GM19452 (cell line): ENCODE measurements around the gene IGF1R.
A peak's percentile ranks its signal among the peaks of the same experiment; 100 is the strongest.

Experiments used
- ATAC-seq: cut with Tn5 transposase; IDR thresholded peaks from one replicate; pipeline ENCODE4 v1.9.1; 2021; ENCODE audit not compliant: unreplicated experiment

Gene IGF1R

DNA sequence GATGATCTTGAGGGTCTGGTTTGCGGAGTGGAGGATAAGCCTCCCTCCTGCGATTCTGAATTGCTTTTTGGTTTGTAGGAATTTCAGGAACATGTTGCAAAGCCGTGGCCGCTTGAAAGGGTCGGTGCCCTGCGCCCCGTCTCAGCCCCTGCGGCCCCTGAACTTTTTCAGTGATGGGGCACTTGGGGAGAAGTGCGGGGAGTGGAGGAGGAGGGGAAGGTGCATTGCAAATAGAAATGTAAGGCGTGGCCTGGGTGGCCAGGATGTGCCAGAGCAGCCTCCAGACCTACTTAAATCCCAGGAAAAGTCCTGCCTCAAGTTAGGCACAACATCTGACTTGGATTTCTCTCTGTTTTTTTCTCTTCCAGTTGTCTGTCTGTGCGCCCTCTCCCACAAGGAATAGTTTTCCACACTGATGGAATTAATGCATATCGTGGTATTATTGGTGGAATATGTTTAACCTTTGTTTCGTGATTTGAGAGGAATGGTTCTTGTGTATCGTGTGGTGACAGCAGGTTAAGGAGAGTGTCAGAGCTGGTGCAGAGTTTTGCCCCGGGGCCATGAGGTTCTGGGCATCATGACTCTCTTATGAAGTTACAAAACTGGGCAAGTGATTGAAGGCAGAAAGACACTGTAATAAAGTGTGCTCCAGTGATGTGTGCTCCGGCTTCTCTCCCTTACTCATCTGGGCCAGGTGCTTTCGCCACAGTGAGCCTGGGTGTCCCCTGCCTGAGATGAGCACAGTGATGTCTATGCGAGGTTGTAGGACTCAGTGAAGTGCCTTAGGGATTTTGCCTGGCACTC is 205.5 kb downstream of the IGF1R start:
- ATAC-seq: no peak

DNA sequence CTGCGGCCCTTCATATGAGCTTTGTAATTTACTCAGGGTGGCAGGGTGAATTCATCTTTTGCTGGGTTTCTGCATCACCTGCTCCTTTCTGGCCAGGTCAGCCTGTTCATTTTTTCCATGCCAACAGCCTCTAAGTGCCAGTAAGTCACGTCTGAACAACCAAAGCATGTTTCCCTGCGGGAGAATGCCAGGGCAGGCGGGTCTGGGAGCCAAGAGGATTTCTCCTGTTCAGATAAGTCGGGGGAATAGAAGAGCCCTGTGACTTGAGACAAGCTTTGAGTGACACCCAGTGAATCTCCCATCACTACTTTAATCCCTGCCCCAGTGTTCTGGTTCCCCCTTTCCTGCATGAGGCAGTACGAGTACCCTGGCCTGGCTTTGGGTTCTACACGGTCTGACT is 206.2 kb downstream of the IGF1R start:
- no peak for ATAC-seq

DNA sequence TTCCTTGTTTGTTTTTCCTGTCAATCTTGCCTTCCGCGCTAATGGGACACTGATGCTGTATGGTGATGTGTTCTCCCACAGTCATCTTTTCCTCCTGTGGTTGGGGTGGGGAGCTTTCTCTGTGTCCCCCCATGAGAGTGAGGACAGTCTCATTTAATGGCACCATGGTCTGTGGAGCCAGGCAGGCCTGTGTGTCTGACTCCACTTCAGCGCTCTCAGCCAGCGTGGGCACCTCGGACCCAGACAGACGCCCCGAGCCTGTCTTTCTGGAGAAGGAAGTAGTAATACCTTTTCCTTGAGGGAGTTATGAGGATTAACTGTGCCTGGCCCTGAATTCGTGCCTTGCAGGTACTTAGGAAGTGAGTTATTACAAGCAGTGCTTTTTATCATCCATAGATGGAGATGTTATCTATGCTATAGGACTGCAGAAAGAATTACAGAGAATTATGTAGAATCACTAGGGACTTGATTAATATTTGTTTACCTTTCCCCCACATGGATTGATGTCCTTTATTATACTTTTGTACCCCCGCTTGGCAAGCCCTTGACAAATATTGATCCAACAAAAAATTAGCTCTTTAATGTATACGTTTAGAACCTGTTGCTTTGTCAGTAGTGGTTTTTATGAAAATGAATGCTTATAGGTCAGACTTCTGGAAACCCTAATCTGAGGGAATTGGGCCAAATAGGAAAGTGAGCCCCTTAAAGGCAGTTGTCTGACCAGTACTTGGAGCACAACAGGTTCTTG is 206.9 kb downstream of the IGF1R start:
- no peak for ATAC-seq

DNA sequence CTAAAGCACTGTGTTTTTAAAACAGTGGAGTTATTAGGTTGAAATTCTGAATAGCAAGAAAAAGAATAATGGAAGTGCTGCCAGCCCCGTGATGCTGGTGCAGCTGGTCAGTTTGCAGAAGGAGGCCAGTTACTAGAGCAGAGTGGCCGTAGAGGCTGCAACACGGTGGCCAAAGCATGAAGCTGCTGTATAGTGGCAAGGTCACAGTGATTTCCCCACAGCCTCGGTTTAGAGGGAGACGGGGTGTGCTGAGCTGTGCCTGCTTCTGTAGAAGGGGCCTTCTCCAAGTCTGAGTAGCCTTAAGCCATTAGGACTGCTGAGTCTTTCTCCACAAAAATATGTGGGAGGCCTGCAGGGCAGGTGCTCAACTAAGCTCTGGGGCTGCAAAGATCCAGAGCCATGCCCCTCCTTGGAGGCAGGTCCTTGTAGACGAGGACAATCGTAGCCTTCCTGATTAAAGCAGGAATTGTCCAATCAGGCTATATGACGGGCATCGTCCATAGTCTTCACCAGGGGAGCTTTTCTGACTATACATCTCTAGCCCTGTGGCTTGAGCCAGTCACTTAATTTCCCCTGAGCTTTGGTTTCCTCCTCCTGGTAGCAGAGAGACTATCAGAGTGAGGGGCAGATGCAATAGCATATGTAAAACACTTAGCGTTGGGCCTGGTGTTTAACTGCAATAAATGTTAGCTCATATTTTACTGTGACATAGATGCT is 207.6 kb downstream of the IGF1R start:
- no peak for ATAC-seq

DNA sequence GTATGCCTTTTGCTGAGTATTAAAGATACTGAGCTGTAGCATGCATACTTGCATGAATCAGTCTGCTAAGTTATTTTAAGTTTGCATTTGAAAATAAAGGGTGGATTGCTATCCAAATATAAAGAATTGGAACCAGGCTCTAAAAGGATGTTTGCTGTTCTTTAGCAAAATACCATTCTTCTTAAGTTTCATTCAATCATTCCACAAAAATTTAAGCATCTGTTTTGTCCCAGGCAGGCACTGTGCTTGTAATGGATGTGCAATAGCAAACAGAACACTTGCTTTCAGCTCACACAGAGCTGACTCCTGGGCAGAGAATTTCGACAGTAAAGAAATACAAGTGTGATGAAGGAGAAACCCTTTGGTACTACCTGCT is 208.2 kb downstream of the IGF1R start:
- no peak for ATAC-seq

DNA sequence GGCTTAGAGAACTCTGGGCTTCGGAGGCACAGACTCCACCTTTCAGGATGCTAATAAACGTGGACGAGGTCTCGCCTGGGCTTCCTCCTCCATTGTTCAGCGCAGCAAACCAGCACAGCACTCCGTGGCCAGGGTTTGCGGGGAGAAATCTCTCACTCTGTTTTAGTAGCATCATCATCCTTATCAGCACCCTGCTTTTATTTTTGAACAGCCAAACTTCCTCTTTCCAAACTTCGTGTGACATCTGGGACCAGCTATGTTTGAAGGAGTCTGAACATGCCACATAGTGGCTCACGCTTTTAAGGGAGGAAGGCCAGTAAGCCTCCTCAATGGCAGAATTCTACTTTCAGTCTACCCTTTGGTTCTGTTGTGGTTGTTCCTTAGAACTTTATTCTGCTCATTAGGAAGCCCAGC is 210.3 kb downstream of the IGF1R start:
- ATAC-seq: no peak

DNA sequence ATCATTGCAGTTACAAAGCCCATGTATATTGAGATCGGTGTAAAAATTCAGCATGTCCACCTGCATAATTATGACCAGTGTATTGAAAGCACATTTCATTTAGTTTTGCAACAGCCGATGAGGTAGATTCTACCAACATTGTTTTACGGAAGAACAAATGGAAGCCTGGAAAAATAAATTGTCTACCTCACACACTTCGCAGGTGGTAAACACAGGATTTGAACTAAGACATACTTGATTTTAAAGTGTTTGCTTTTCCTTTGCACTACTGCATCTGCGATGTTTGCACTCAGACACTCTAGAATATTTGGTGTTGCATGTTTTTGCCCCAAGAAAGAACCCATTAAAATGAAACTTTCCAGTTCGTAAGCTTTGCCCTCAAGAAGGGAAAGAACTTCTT is 210.8 kb downstream of the IGF1R start:
- no peak for ATAC-seq

DNA sequence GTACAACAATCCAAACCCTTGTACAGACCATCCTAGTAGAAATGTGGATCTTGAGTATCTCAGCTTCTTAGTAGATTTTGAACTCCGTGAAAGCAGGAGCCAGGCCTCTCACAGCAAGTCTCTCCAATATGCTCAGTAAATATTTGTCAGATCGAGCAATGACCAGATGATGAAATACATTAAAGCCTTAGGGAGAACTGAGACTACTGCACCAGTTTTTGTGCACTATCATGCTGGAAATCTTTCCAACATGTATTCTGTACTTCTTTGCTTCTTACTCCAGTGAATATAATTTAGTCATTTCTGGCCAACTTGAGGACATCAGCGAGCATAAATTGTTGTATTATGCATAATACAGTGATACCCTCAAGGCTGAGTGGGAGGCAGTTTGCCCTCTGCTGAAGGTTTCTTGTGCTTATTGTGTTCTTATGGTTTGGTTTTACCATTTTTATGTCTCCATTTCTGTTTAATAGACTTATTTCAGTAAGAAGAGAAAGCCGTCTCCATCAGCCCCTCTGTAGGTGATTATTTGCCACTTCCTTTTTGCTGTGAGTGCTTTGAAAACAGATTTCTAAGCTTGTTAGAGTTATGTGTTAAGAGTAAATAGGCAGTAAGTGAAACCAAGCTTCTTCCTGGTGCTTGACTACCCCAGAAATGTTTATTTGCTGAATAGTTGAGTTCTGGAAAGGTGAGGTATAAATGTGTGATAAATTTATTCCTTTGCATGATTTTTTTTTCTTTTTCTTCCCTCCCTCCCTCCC is 212.1 kb downstream of the IGF1R start:
- ATAC-seq: no peak

DNA sequence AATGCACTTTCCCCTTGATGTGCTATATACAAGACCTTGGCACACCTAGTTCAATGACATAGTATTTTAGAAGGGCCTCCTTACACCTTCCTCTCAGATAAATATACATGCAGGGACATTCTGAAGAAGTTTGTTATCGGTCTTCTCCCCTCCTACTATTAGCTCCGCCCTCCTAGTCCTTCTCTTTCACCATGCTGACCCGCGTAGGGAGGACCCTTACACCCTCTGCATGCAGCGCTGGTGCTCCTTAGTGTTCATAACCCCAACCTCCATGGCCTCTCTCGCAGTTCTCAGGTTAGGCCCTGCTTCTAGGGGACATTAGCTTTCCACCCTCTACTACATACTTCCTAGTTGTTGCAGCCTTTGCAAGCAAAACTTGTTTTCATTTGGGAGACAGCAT is 212.8 kb downstream of the IGF1R start:
- no peak for ATAC-seq

DNA sequence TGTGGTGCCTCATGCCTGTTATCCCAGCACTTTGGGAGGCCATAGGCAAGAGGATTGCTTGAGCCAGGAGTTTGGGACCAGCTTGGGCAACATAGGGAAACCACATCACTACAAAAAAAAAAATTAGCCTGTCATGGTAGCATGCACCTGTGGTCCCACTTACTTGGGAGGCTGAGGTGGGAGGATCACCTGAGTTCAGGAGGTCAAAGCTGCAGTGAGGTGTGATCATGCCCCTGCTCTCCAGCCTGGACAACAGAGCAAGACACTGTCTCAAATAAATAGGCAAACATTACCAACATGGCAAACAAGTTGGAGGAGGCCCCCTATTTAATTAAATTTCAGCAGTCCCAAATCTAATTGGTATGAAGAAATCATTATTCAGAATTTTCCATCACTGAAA is 215.6 kb downstream of the IGF1R start:
- no peak for ATAC-seq

DNA sequence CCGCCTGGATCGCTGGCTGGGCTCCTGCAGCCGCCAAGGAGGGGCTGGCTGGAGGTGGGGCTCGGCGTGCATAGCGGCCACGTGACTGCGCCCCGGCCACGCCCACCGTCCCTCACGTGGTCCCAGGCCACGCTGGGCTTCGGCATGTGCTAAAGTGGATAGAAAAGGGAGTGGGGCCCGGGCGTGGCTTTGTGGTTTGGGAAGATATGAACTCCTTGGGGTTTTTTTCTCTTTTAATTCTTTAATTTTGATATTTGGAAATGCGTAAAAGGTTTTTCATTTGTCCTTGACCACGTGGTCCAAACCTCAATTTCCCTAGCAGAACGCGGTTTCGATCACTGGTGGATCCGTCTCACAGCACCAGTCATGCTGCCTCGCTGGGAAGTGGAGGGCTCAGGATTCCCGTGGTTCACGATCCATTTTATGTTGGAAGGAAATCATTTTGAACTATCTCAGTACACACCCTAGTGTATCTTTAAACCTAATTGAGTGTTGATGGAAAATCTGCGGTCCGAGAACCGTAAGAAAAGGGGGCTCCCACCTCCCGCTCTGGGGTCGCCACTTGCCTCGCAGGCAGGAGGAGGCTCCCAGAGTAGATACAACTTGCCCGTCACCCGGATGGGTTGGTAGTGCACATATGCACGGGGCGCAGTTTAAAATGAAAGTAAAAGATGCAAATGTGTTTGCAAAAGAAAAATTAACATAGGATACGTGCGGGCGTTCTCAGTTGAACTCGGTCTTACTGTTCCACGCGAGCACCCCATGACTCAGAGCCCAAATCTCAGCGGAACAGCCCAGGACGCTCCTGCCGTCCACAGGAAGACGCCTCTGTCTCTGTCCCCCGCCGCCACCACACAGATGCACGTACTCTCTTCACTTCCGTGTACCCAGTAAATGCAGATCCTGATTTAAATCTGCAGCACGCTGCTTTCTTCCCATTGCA is 217.3 kb downstream of the IGF1R start:
- peak; percentile 93 for ATAC-seq

DNA sequence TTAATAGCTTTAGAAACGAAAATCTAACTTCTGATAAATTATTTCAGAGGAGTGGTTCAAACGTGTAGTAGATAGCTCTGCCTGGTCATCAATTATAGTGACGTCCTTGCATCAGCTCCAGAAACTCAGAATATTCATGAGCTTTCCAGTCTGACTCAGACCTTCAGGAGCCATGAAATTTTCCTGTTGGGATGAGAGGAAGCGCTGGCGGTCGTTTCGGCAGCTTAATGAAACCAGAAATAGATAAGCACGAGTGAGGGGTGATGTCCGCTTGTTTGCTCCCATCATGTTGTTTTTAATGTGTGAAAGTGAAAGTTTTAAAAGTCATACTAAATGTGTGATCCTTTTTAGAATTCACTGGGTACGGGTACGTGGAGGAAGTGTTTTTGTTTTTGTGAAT is 218.2 kb downstream of the IGF1R start:
- ATAC-seq: no peak

DNA sequence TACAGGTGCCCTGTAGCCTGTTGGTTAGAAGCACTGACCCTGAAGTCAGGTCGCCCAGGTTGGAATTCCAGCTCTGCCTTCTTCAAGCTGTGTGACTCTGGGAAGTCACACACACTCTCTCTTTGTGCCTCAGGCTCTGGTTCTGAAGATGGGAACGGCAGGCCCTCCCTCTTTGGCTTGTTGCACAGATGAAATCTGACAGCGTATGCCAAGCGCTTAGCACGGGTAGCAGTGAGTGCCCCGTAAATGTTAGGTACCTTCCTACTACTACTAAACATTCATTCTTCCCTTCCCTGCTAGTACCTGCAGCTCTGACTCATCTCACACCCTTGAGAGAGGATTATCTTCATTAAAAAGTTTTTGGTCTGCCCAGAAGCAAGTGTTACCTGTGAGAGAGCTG is 220.2 kb downstream of the IGF1R start:
- ATAC-seq: no peak

DNA sequence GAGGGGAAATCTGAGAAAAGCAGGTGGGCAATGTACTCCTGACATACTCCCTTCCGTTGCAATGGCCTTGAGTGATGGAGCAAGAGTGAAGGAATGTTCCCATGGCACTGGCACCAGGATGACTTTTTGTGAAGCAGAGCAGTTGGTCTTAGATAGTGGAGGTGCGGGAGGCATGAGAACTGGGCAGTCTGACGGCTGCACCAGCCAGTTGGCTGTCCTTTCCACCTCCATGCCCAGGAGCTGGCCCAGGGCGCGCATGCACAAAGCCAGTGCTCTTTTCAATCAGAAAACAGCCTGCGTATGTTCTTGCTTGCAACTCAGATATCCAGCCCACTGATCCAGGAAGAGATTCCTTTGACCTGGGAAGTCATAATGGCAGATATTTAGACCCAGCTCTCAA is 222.4 kb downstream of the IGF1R start:
- ATAC-seq: no peak

DNA sequence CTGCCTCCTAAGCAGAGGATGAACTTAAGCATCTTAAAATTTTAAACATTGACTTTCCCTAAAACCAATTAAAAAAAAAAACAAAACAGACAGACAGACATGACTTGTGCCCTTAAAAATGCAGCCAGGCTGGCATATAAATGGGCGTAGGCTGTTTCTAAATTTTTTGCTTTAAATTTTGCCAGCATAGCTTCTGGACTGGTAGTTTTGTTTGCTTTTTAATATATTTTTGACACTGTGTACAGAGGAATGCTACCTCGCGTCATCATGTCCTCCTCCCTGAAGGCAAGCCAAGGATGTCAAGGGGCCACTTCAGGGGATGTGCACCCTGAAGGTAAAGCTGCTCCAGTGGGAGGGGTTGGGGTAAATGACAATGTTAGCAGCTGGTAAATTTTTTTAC is 224.4 kb downstream of the IGF1R start:
- no peak for ATAC-seq

DNA sequence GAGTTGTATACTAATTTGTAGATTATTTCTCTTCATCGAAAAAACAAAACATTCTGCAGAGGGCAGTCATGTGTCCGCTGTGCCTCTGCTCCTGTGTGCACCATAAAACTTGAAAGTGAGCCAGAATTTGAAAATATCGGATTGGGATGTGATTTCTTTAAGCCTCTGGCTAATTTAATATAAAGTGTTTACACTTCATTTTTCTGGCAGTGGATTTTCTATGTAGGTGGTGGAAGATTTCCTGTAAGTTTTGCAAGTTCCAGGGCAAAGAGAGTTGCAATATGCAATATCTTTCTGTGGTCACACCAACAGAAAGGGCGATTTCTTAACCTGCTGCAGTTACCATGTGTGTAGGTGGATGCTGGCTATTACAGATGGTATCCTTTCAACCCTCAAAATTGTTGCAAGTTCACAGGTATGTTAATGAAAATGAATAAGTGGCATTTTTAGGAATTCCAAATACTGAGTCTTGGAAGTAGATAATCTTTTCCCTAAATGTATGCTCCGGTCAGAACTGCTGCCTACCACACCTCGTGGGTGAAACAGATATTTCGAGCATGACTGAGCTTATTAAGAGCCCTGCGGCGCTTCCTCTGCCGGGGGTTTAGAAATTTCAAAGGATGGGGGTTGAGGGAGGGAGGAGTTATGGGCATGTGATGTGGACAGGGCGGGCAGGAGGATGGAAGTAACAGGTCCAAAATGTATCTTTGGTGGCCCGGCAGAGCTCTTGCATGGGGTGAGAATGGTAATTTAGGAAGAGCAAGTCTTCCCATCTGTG is 225.3 kb downstream of the IGF1R start:
- no peak for ATAC-seq

DNA sequence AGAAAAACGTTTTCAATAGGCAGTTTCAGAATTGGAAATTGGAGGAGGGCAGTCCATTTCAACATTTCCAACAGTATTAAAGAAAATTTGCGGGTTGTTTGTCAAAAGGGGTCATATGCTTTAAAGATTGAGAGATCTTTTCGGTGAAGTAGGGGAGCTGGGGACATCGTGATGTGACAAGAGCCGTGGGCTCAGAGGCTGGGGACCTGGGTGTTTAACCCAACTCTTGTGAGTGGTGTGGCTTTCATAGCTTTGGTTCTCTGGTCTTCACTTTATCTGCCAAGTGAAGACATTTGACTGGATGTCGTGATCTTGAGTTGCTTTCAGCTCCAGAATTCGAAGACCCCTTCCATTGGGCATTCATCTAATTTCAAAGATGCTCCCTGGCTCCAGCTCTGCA is 226.0 kb downstream of the IGF1R start:
- ATAC-seq: no peak

DNA sequence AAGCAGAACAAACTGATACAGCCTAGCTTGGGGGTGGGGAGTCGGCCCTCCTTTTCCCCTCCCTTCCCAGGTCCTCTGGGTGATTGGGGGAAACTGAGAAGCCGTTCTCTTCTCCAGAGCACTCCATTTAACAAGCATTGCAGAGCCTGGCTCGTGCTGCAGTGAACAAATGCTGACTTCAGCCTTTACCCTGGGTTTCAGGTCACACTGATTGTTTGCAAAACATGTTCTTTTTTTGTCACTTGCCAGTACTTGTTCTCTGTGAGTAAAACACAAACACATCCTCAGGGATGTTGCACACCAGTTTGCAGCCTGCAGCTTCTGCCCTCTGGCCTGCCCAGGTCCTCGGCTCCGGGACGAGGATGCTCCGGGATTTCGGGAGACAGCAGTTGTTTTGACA is 226.4 kb downstream of the IGF1R start:
- ATAC-seq: no peak

DNA sequence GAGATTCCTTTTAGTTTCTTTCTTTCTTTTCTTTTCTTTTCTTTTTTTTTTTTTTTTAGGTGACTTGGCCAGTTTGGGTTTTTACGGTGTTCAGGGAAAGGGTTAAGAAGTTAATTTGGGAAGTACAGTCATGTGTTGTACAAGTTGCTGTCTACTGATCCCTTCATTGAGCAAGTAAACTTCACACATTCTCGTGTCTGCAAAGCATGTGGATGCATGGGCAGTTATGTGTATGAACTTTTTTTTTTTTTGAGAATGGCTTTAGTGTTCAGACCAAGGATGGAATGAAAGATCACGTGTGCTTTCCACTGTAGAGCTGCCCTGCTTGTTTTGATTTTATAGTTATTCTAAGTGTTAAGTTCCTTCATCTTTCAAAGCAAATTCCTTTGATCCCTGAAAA is 227.0 kb downstream of the IGF1R start:
- ATAC-seq: no peak
